Stomach (tissue), 4 donors: Measurements from ENCODE around the gene ARL15.

ENCODE experiments used
- POLR2A ChIP-seq, 4 donors: fragments of 450-650 bp; IDR thresholded peaks; one replicate each; pipeline ENCODE4 v1.6.1; 2016; ENCODE audit warnings: antibody characterized with exemption in 4 of 4, control low read depth in 2 of 4, mild to moderate bottlenecking in 1 of 4, moderate library complexity in 1 of 4
- TF ChIP-seq, protein P1 (sequence below), 7 experiments: fragments of 450-650 bp in 4 of 7; fragments of 200-600 bp in 3 of 7; sonication (generic) in 3 of 7; IDR thresholded peaks; one replicate each; pipeline ENCODE4 v1.5.1; 2016 to 2019; ENCODE audit warnings: antibody characterized with exemption in 7 of 7, control low read depth in 2 of 7, mild to moderate bottlenecking in 1 of 7

DNA sequence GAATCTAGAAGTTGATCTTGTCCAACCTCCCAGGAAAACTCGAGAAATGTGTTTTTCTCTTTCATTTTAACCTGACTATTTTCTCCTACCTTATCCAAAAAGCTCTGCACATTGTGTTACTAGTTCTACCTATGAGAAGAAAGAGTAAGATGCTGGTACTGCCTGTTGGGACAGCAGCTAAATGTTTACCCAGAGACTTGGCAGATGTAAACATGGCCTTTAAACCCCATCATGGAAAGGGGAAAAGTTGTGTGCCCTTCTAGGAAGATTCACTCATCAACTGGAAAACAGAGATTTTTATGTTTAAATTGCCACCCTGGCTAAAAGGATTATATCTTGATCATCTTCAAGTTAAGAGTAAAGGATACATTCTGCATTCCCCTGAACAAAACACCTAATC is 3.5 kb downstream of the ARL15 start:
- TF ChIP-seq, protein P1, sequence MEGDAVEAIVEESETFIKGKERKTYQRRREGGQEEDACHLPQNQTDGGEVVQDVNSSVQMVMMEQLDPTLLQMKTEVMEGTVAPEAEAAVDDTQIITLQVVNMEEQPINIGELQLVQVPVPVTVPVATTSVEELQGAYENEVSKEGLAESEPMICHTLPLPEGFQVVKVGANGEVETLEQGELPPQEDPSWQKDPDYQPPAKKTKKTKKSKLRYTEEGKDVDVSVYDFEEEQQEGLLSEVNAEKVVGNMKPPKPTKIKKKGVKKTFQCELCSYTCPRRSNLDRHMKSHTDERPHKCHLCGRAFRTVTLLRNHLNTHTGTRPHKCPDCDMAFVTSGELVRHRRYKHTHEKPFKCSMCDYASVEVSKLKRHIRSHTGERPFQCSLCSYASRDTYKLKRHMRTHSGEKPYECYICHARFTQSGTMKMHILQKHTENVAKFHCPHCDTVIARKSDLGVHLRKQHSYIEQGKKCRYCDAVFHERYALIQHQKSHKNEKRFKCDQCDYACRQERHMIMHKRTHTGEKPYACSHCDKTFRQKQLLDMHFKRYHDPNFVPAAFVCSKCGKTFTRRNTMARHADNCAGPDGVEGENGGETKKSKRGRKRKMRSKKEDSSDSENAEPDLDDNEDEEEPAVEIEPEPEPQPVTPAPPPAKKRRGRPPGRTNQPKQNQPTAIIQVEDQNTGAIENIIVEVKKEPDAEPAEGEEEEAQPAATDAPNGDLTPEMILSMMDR (IDR thresholded peaks at IDR 0.05), result no peak
- no peak for TF ChIP-seq POLR2A (IDR thresholded peaks at IDR 0.05)
